NCI-H1417 (cell line): ENCODE results near the gene AFF3.
"Not testable (repeated sequence)": the region's sequence is repeated elsewhere in the genome, so short reads cannot be mapped to it uniquely, and the experiment has no call there.

Experiments used
- DNase-seq, 3 experiments: peaks; one replicate each; lab custom pipeline; 2025; lab: John Stamatoyannopoulos, UW

Gene AFF3

GRCh38 chr2:100106460-100106859 lies 35.9 kb downstream of the AFF3 start:
- peak in 2 of 3 experiments; percentile 38 to 61 for DNase-seq

- DNase-seq, result peak in 1 of 3 experiments; percentile 32
Measured at GRCh38 chr2:100105678-100106054, 36.7 kb downstream of the AFF3 start.

GRCh38 chr2:100104718-100105677 lies 37.4 kb downstream of the AFF3 start:
- DNase-seq, result peak in 2 of 3 experiments; percentile 70 to 72

- DNase-seq, result peak in 1 of 3 experiments; percentile 40
Measured at GRCh38 chr2:100104265-100104664, 38.1 kb downstream of the AFF3 start.

GRCh38 chr2:100103527-100104252 lies 38.7 kb downstream of the AFF3 start:
- peak in 2 of 3 experiments; percentile 26 to 45 for DNase-seq

GRCh38 chr2:100102466-100103180 lies 39.8 kb downstream of the AFF3 start:
- DNase-seq, result not testable (repeated sequence)

GRCh38 chr2:100098855-100099254 lies 43.5 kb downstream of the AFF3 start:
- not testable (repeated sequence) for DNase-seq

- not testable (repeated sequence) for DNase-seq
Measured at GRCh38 chr2:100097611-100098294, 44.6 kb downstream of the AFF3 start.

GRCh38 chr2:100095845-100096244 lies 46.5 kb downstream of the AFF3 start:
- DNase-seq, result not testable (repeated sequence)

- DNase-seq, result not testable (repeated sequence)
Measured at GRCh38 chr2:100091807-100092206, 50.6 kb downstream of the AFF3 start.

- not testable (repeated sequence) for DNase-seq
Measured at GRCh38 chr2:100085744-100086143, 56.6 kb downstream of the AFF3 start.

- DNase-seq, result not testable (repeated sequence)
Measured at GRCh38 chr2:100083421-100084216, 58.8 kb downstream of the AFF3 start.

GRCh38 chr2:100082302-100082978 lies 60.0 kb downstream of the AFF3 start:
- not testable (repeated sequence) for DNase-seq

- no peak for DNase-seq
Measured at GRCh38 chr2:100077935-100078334, 64.5 kb downstream of the AFF3 start.

GRCh38 chr2:100077456-100077855 lies 64.9 kb downstream of the AFF3 start:
- no peak for DNase-seq

GRCh38 chr2:100075532-100075931 lies 66.9 kb downstream of the AFF3 start:
- DNase-seq, result no peak

GRCh38 chr2:100073110-100073509 lies 69.3 kb downstream of the AFF3 start:
- no peak for DNase-seq

GRCh38 chr2:100072503-100072902 lies 69.9 kb downstream of the AFF3 start:
- no peak for DNase-seq

GRCh38 chr2:100071335-100072043 lies 70.9 kb downstream of the AFF3 start:
- DNase-seq, result no peak
